ENCODE measurements around the gene ZNF521.

Gene ZNF521

GRCh38 chr18:25125680-25126079, 226.3 kb downstream of the ZNF521 start:
- no peak for DNase-seq (ENCODE audit: low read depth in 2 of 2)

- no peak for DNase-seq (ENCODE audit: low read depth in 2 of 2)
Observed at GRCh38 chr18:25123438-25124232, 228.3 kb downstream of the ZNF521 start.

GRCh38 chr18:25121442-25121841, 230.5 kb downstream of the ZNF521 start:
- no peak for DNase-seq (ENCODE audit: low read depth in 2 of 2)

GRCh38 chr18:25113566-25113965, 238.4 kb downstream of the ZNF521 start:
- no peak for DNase-seq (ENCODE audit: low read depth in 2 of 2)

- no peak for DNase-seq (ENCODE audit: low read depth in 2 of 2)
Observed at GRCh38 chr18:25112821-25113434, 239.0 kb downstream of the ZNF521 start.

- no peak for DNase-seq (ENCODE audit: low read depth in 2 of 2)
Observed at GRCh38 chr18:25111377-25112288, 240.3 kb downstream of the ZNF521 start.

- no peak for DNase-seq (ENCODE audit: low read depth in 2 of 2)
Observed at GRCh38 chr18:25109484-25109883, 242.5 kb downstream of the ZNF521 start.

- no peak for DNase-seq (ENCODE audit: low read depth in 2 of 2)
Observed at GRCh38 chr18:25103468-25104155, 248.4 kb downstream of the ZNF521 start.

GRCh38 chr18:25102662-25103061, 249.3 kb downstream of the ZNF521 start:
- no peak for DNase-seq (ENCODE audit: low read depth in 2 of 2)

GRCh38 chr18:25100418-25100817, 251.5 kb downstream of the ZNF521 start:
- no peak for DNase-seq (ENCODE audit: low read depth in 2 of 2)

GRCh38 chr18:25099895-25100294, 252.1 kb downstream of the ZNF521 start:
- DNase-seq (ENCODE audit: low read depth in 2 of 2): no peak

- no peak for DNase-seq (ENCODE audit: low read depth in 2 of 2)
Observed at GRCh38 chr18:25097569-25098056, 254.4 kb downstream of the ZNF521 start.

GRCh38 chr18:25097057-25097456, 254.9 kb downstream of the ZNF521 start:
- DNase-seq (ENCODE audit: low read depth in 2 of 2): no peak

GRCh38 chr18:25093141-25093540, 258.8 kb downstream of the ZNF521 start:
- no peak for DNase-seq (ENCODE audit: low read depth in 2 of 2)

GRCh38 chr18:25089470-25089869, 262.5 kb downstream of the ZNF521 start:
- DNase-seq (ENCODE audit: low read depth in 2 of 2): no peak

GRCh38 chr18:25086876-25087275, 265.1 kb downstream of the ZNF521 start:
- DNase-seq (ENCODE audit: low read depth in 2 of 2): no peak

- DNase-seq (ENCODE audit: low read depth in 2 of 2): no peak
Observed at GRCh38 chr18:25081001-25081400, 271.0 kb downstream of the ZNF521 start.

GRCh38 chr18:25080211-25080610, 271.8 kb downstream of the ZNF521 start:
- no peak for DNase-seq (ENCODE audit: low read depth in 2 of 2)

GRCh38 chr18:25077944-25078723, 273.8 kb downstream of the ZNF521 start:
- DNase-seq (ENCODE audit: low read depth in 2 of 2): no peak

- DNase-seq (ENCODE audit: low read depth in 2 of 2): no peak
Observed at GRCh38 chr18:25077038-25077943, 274.7 kb downstream of the ZNF521 start.

Measured in stimulated activated CD8-positive, alpha-beta memory T cell treated with anti-CD3 and anti-CD28 coated beads, Interleukin-7, amount 100 ng/mL, for 1 hour (primary cell).